HG03025 (cell line): ENCODE measurements around the gene VAPB.

Source experiments
- ATAC-seq: cut with Tn5 transposase; IDR thresholded peaks from one replicate; pipeline ENCODE4 v1.9.1; 2021; ENCODE audit warnings: mild to moderate bottlenecking, moderate library complexity; ENCODE audit not compliant: unreplicated experiment, low FRiP score

Gene VAPB

GRCh38 chr20:58457083-58457695, 68.2 kb downstream of the VAPB start:
- no peak for ATAC-seq

- ATAC-seq = peak; percentile 85
These were observed 69.5 kb downstream of the VAPB start for GRCh38 chr20:58458342-58459057.

GRCh38 chr20:58459058-58459750, 70.2 kb downstream of the VAPB start:
- peak; percentile 18 for ATAC-seq

DNA sequence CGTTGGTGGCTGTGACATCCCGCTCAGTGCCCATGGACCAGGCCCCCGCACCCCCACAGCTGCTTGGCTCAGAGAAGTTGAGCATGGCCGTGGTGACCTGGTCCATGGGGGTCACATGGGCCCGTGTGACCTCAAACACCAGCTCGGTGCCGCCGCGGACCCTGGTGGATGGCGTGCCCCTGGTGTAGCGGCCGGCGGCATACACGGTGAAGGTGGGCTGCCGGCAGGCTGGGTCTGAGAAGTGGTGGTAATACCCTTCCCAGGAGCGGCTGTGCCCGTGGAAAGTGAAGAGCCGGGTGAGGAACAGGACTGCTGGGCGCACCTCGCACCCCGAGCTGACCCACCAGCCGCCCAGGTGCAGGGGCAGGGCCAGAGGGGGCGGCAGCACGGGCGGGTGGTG, 72.1 kb downstream of the VAPB start:
- ATAC-seq = no peak

- no peak for ATAC-seq
These were observed 72.9 kb downstream of the VAPB start for GRCh38 chr20:58461899-58462298.

DNA sequence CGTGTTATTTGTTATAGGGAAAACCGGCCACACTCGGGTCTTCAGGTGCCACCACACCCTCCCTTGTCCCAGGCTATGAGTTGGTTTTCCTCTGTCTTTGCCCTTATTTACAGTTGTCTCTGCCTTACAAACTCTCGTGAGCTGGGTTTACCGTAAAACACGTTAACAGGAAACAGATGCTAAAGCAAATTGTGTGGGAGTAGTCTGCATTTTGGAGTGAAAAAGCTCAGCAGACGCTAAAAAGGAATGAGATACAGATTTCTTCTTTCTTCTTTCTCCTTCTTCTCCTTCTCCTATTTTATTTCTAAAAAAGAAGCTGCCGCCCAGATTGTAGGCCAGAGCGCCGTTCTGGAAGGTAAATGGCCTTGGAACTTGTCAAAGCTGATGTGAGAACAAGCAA, 74.2 kb downstream of the VAPB start:
- no peak for ATAC-seq

DNA sequence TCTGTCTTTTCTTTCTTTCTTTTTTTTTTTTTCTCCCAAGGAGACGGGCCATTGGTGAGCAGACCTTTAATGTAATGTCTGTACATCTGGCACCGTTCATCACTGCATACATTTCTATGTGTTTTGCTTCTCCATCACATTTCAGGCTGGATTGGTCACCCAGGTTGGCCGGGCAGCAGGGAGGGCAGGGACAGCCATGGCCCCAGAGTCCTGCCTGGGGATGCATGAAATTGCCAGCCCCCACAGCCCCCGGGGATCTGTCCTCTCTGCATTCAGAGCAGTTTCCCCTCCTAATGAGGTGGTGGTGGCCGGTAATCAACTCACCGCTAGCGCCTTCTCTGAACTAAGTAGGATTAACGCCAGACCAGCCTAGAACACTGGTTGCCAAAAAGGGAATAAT, 75.8 kb downstream of the VAPB start:
- no peak for ATAC-seq

GRCh38 chr20:58466095-58466708, 77.2 kb downstream of the VAPB start:
- no peak for ATAC-seq

GRCh38 chr20:58466729-58467571, 77.9 kb downstream of the VAPB start:
- no peak for ATAC-seq

DNA sequence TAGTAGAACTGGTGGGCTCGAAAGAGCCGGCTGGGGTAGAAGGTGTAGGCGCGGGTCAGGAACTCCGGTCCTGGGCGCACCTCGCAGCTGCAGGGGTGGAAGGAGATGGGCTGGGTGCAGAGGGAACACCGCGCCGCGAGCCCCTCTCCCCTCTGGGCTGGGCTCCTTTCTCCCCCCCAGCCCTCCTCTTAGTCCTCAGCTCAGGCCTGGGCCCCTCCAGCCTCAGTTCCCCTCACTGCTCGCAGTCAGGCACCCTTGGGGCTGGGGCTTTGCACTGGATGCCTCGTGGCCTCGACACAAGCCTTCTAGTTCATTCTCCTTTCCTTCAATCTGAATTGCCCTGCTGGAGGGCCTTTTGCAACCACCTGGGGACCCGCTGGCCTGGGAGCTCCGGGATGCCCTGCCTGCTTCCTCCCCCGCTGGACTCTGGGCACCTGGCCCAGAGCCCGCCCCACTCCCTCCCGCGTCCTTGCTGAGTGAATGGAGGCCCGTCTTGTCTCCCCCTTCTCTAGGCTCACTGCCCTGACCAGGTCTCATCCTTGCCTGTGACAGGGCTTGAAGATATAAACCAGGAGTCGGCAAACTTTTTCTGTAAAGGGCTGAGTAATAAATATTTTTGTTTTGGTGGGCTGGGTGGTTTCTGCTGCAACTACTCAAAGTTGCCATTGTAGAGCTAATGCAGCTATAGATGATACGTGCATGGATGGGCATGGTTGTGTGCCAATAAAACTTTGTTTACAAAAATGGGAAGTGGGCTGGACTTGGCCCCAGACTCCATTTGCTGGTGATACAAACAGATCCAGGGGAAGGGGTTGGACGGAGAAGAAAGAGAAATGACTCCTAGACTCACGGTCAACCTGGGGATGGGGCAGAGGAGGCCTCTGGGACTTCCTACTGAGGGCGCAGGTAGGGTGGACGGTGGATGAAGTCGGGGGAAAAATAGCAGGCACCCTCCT, 78.8 kb downstream of the VAPB start:
- ATAC-seq = no peak

GRCh38 chr20:58469616-58470015, 80.6 kb downstream of the VAPB start:
- no peak for ATAC-seq

DNA sequence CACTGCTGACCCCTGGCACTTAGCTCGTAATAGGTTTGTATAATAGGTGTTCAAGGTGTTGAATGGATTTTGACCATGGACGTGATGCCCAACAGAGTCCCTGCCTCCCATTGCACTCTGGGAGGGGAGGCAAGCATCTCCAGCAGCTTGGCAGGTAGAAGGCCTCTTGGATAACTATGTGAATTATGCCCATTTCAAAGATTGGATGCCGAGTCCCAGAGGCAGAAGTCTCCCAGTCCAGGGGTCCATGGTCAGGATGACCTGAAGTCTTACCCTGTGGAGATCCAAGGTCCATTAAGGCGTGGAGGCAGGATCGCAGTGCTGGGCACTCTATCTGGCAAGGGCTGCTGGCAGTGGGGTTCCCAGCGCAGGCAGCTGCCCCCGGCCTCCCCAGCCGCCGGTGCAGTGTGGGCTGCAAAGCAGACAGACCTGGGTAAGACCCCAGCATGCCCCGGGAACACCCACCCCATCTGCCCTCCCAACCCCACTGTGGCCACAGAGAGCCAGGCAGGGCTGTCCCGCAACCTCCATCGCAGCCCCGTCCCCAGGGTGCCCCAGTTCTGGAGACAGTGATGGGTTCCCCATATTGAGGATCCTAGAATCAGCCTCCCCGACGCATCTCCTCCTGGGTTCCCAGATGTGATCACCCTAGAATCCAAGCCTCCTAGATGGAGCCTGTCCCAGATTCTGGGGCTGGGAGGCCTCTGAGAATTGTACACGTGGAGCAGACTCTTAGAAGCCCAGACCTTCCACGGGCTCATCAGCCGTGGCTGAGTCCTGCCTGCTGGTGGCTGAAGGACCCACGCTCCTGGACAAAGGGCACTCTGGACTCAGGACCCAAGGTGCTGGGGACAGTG, 81.5 kb downstream of the VAPB start:
- ATAC-seq = no peak

GRCh38 chr20:58471193-58472164, 82.5 kb downstream of the VAPB start:
- no peak for ATAC-seq

DNA sequence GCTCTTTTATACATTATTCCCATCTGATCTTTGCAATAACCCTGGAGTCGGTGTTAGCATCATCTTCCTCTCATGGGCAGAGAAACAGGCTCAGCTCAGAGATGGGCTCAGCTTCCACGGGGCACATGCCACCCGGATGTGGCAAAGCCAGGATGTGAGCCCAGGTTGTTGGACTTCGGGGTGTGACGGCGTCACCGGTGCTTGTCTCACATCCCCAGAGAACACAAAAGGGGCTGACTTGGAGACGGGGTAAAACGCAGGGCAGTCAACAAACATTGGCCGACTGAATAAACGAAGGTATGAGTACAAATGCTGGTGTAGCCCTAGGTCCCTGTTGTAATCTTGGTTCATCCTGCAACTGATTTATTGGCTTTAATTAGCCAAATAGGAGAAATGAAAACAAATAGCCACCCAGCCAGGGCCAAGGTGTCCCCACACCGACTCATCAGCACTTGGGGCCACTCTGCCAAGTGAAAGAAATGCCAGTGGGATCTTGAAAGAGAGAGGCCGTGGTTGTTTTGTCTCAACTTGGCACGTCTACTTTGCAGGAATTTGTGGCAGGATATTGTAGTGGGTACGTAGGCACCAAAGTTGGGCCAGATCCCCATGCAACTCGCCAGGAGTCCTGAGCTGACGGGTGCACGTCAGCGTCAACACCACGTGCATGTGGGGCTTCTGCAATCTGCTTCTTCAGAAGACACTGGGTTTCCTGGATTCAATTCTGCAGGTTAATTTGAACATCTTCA, 83.4 kb downstream of the VAPB start:
- no peak for ATAC-seq

- no peak for ATAC-seq
These were observed 84.7 kb downstream of the VAPB start for GRCh38 chr20:58473453-58474425.
